Uterus (tissue), 4 donors: ENCODE measurements around the gene IFIT1B. TPM values are rescaled to one million over a fixed set of nuclear protein-coding genes. Genes with fewer than 3 reads are reported as not detected.

Experiments
- DNase-seq, 2 donors: peaks; one replicate each; pipeline ENCODE4 v3.0.0-alpha.2; 2019 to 2020
- H3K27ac ChIP-seq, 2 donors: fragments of 200-600 bp; sonication (generic); 1 replicate in 1 of 2; 2 replicates in 1 of 2; pipeline ENCODE4 v1.5.1; 2016 to 2018
- H3K27me3 ChIP-seq, 2 donors: fragments of 200-600 bp; sonication (generic); one replicate each; pipeline ENCODE4 v1.5.1; 2018 to 2019; ENCODE audit warnings: control low read depth in 1 of 2
- H3K36me3 ChIP-seq, 2 donors: fragments of 200-600 bp; sonication (generic); one replicate each; pipeline ENCODE4 v1.5.1; 2019; ENCODE audit warnings: control low read depth in 1 of 2
- H3K4me1 ChIP-seq, 2 donors: fragments of 200-600 bp; sonication (generic); one replicate each; pipeline ENCODE4 v1.5.1; 2018 to 2019; ENCODE audit warnings: control low read depth in 1 of 2
- H3K4me3 ChIP-seq, 2 donors: fragments of 200-600 bp; sonication (generic); 1 replicate in 1 of 2; 2 replicates in 1 of 2; pipeline ENCODE4 v1.5.1; 2018 to 2019; ENCODE audit warnings: mild to moderate bottlenecking in 1 of 2
- H3K9me3 ChIP-seq, 2 donors: fragments of 200-600 bp; sonication (generic); one replicate each; pipeline ENCODE4 v1.5.1; 2019; ENCODE audit warnings: control low read depth in 1 of 2
- CTCF ChIP-seq, 4 experiments: fragments of 200-600 bp in 2 of 4; fragments of 450-650 bp in 2 of 4; sonication (generic) in 2 of 4; IDR thresholded peaks; one replicate each; pipeline ENCODE4 v1.5.1; 2016 to 2019; ENCODE audit warnings: antibody characterized with exemption in 4 of 4, mild to moderate bottlenecking in 2 of 4, moderate library complexity in 1 of 4
- POLR2A ChIP-seq, 2 donors: fragments of 450-650 bp; IDR thresholded peaks; one replicate each; pipeline ENCODE4 v1.6.1; 2016; ENCODE audit warnings: antibody characterized with exemption in 2 of 2, mild to moderate bottlenecking in 1 of 2, moderate library complexity in 1 of 2
- intact Hi-C: fragments of 100-400 bp; cut with DNase I; formaldehyde crosslinking; loops from one replicate; pipeline ENCODE4 v1.15.1; 2023; ENCODE audit warnings: low total_unique reads
- total RNA-seq, 4 donors: library from RNA; depleted of rRNA in 3 of 4; stranded (reverse); fragments of >200 nt in 3 of 4; gene quantifications; one replicate each; pipeline versions ENCODE4 v1.1.0 to v1.2.4, GENCODE V29; 2014 to 2023
- donor health status: DM: yes; HTN: yes; CAD: no.

The IFIT1B gene
- total RNA-seq, 4 donors from 2014 or later = 1.1 TPM; not detected in 3

DNA sequence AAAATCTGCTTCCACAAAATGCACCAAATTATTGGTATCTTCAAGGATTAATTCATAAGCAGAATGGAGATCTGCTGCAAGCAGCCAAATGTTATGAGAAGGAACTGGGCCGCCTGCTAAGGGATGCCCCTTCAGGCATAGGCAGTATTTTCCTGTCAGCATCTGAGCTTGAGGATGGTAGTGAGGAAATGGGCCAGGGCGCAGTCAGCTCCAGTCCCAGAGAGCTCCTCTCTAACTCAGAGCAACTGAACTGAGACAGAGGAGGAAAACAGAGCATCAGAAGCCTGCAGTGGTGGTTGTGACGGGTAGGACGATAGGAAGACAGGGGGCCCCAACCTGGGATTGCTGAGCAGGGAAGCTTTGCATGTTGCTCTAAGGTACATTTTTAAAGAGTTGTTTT is 38.0 kb upstream of the IFIT1B start:
- intact Hi-C loops = no loop called here
- TF ChIP-seq CTCF (IDR thresholded peaks at IDR 0.05) (no peak), POLR2A (IDR thresholded peaks at IDR 0.05) (no peak)
- Histone ChIP-seq H3K4me1 (no peaks in the 10 kb centered on the region), H3K4me3 (no peak overlapping the region), H3K27me3 (no peaks in the 10 kb centered on the region), H3K36me3 (no peaks in the 10 kb centered on the region), H3K9me3 (no peaks in the 10 kb centered on the region), H3K27ac (no peak overlapping the region)
- DNase-seq = no peak

- intact Hi-C loops = no loop called here
- H3K36me3 ChIP-seq = no peaks in the 10 kb centered on the region
- no peak for DNase-seq
- no peak overlapping the region for H3K4me3 ChIP-seq
- no peaks in the 10 kb centered on the region for H3K9me3 ChIP-seq
- H3K27ac ChIP-seq = no peak overlapping the region
- H3K27me3 ChIP-seq = no peaks in the 10 kb centered on the region
- no peaks in the 10 kb centered on the region for H3K4me1 ChIP-seq
- TF ChIP-seq POLR2A (IDR thresholded peaks at IDR 0.05) = no peak
- no peak for TF ChIP-seq CTCF (IDR thresholded peaks at IDR 0.05)
Measured at GRCh38 chr10:89341649-89342048, 36.2 kb upstream of the IFIT1B start.

DNA sequence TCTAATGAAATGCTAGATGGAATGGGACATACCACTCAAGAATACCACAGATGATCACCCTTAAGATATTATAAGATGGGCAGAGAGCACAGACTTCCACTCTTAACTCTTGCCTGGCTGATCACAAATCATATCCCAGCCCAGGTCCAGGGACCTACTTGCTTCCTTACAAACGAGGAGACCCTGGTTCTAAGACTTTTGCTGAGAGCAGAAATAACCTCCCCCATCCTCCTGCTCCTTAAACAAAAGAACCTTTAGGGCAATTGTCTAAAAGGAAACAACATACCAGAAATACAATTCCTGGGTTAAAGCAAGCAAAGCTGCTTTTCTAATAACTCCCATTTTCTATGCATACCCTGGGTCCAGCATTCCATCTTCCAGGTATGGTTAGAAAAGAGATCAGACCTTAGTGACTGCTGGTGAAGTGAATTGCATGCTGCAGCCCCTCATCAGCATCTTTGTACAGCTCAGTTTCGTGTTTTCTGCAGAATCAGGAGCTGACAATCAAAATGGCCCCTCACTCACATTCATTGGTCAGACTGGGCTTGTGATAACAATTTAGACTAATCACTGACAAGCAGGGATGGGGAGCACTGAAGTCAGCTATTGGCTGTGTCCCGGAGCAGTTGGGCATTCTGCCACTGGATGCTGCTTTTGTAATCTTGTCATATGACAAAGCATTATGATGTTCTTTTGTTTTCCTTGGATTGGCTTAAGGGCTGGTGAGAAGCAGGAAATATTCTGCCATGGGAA is 35.5 kb upstream of the IFIT1B start:
- DNase-seq = peak; percentile 47 to 52
- Histone ChIP-seq H3K27ac (peak overlapping the region in 1 of 2 donors; percentile 17), H3K4me3 (no peak overlapping the region), H3K36me3 (no peaks in the 10 kb centered on the region), H3K9me3 (no peaks in the 10 kb centered on the region), H3K27me3 (no peaks in the 10 kb centered on the region), H3K4me1 (no peaks in the 10 kb centered on the region)
- intact Hi-C loops = no loop called here
- TF ChIP-seq CTCF (IDR thresholded peaks at IDR 0.05) = no peak
- TF ChIP-seq POLR2A (IDR thresholded peaks at IDR 0.05) = no peak

DNA sequence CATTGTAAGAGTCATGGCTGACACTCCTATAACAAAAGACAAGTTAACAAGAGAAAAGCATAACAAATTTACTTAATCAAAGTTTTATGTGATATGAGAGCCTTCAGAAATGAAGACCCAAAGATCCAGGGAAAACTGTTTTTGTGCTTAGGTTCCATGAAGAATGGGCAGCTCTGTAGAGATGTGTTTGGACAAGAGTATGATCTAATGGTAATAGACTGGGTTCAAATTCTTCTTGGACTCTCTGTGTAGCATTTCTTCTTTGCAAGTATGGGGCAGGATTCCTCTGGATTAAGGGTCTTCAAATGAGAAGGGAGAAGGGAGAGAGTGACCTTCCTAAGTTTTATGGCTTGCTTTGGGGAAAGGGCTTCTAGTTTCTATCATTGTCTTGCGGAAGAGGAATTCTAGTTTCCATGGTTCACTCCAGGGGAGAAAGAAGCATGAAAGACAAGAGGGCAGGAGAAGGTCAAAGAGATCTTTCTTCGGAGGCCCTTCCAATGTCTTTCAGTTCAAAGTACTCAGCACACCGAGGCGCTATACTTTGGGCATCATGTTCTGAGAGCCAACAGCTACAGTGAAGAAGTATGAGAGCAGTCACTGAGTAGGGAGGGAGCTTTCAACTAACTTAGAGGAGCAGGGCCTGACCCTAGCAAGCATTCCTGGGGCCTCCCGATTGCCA is 34.6 kb upstream of the IFIT1B start:
- Histone ChIP-seq H3K9me3 (no peaks in the 10 kb centered on the region), H3K4me3 (no peak overlapping the region), H3K27ac (peak overlapping the region in 1 of 2 donors; percentile 17), H3K4me1 (peaks cover 0 to 6% of the 10 kb centered on the region in 2 donors), H3K27me3 (no peaks in the 10 kb centered on the region), H3K36me3 (no peaks in the 10 kb centered on the region)
- DNase-seq = no peak
- intact Hi-C loops = no loop called here
- TF ChIP-seq CTCF (IDR thresholded peaks at IDR 0.05) (no peak), POLR2A (IDR thresholded peaks at IDR 0.05) (no peak)

GRCh38 chr10:89344156-89344555 is 33.7 kb upstream of the IFIT1B start:
- peaks cover 0 to 8% of the 10 kb centered on the region in 2 donors for H3K4me1 ChIP-seq

More at GRCh38 chr10:89344156-89344555, 33.7 kb upstream of the IFIT1B start:
- no peak for DNase-seq
- TF ChIP-seq POLR2A (IDR thresholded peaks at IDR 0.05) = no peak
- no peak for TF ChIP-seq CTCF (IDR thresholded peaks at IDR 0.05)
- Histone ChIP-seq H3K36me3 (no peaks in the 10 kb centered on the region), H3K27ac (no peak overlapping the region), H3K9me3 (no peaks in the 10 kb centered on the region), H3K27me3 (no peaks in the 10 kb centered on the region), H3K4me3 (no peak overlapping the region)
- intact Hi-C loops = no loop called here
